Brain microvascular endothelial cell (primary cell): ENCODE data around the gene FZR1.

Experiments used
- DNase-seq: peaks from one replicate; pipeline ENCODE4 v3.0.0-alpha.2; 2020
- H3K27ac ChIP-seq: fragments of 250-450 bp; sonication (Bioruptor Pico); 2 replicates; pipeline ENCODE4 v1.5.1; 2020; ENCODE audit warnings: mild to moderate bottlenecking, moderate library complexity
- H3K27me3 ChIP-seq: fragments of 250-450 bp; sonication (Bioruptor Pico); replicated peaks from 2 replicates; pipeline ENCODE4 v1.5.1; 2020; ENCODE audit warnings: mild to moderate bottlenecking
- H3K36me3 ChIP-seq: fragments of 250-450 bp; sonication (Bioruptor Pico); replicated peaks from 2 replicates; pipeline ENCODE4 v1.5.1; 2020; ENCODE audit warnings: mild to moderate bottlenecking
- H3K4me3 ChIP-seq: 2 replicates; pipeline ENCODE4 v1.5.1; 2011; ENCODE audit warnings: low read depth, mild to moderate bottlenecking, control low read depth, low read length, moderate library complexity
- CTCF ChIP-seq: IDR thresholded peaks from 2 replicates; pipeline ENCODE4 v1.5.1; 2011; ENCODE audit warnings: low read depth, mild to moderate bottlenecking, moderate library complexity, low read length, control low read depth, inconsistent platforms; ENCODE audit errors: missing control alignments
- in situ Hi-C: cut with HindIII; loops from 2 replicates; pipeline ENCODE4 v1.10.0; 2017; ENCODE audit warnings: low sequenced_read_pairs, low pct_ligation_motif_present

The FZR1 gene

GRCh38 chr19:3477951-3478350 lies 28.2 kb upstream of the FZR1 start:
- in situ Hi-C loops, result no loop called here
- H3K36me3 ChIP-seq, result no peaks in the 10 kb centered on the region
- no peak overlapping the region for H3K27ac ChIP-seq
- no peak for TF ChIP-seq CTCF
- H3K4me3 ChIP-seq, result no peak overlapping the region
- peaks cover 3% of the 10 kb centered on the region for H3K27me3 ChIP-seq
- DNase-seq, result no peak

DNA sequence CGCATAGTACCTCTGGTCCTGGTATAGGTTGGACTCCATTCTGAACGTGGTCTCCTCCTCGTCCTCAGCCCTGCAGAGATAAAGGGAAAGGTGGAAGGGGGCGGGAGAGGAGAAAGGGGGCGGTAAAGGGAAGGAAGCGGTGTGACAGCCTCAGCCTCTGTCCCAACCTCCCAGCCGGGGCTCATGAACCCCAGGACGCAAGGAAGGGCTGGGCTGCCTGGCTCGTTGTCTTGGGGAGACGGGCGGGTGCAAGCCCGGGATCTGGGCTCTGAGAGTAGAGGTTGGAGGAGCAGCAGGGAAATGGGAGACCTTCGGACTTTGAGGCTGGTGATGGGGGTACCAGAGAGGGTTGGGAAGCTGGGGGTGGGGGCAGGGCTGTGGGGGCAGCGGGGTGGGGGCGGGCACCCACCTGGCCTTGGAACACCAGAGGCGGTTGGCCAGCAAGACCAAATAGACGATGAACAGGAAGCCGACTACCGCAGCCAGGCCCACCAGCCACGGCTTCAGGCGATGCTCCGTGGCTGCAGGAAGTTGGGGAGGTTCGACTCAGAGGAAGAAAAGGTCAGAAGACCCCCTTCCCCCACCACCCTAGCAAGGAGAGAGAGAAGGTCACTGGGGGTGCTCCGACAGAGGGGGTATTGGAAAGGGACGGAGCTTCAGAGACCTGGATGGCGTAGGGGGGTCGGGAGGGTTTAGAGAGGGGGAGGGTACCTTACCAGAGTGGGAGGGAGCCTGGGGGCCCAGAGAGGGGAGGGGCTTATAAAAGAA lies 27.5 kb upstream of the FZR1 start:
- no peaks in the 10 kb centered on the region for H3K36me3 ChIP-seq
- peaks cover 4% of the 10 kb centered on the region for H3K27me3 ChIP-seq
- in situ Hi-C loops, result no loop called here
- H3K27ac ChIP-seq, result no peak overlapping the region
- H3K4me3 ChIP-seq, result no peak overlapping the region
- no peak for TF ChIP-seq CTCF
- no peak for DNase-seq

DNA sequence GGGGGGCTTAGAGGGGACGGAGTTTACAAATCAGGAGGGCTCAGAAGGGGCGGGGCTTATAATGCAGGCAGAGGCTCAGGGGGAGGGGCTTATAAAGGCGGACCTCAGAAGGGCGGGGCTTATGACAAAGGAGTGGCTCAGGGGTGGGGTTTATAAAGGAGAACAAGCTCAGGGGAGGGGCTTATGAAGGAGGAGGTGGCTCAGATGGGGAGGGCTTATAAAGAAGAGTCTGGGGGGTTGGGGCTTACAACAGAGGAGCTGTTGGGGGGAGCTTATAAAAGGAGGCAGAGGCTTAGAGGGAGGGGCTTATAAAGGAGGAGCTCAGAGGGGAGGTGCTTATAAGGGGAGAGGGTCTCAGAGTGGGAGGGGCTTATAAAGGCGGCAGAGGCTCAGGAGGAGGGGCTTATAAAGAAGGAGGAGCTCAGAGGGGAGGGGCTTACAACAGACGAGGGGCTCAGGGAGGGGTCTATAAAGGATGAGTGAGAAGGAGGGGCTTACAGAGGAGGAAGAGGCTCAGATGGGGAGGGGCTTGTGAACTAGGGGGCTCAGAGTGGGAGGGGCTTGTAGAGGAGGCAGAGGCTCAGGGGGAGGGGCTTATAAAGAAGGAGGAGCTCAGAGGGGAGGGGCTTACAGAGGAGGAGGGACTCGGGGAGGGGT lies 26.8 kb upstream of the FZR1 start:
- H3K4me3 ChIP-seq, result no peak overlapping the region
- no peak for TF ChIP-seq CTCF
- H3K27ac ChIP-seq, result no peak overlapping the region
- in situ Hi-C loops, result no loop called here
- no peaks in the 10 kb centered on the region for H3K36me3 ChIP-seq
- H3K27me3 ChIP-seq, result peaks cover 4% of the 10 kb centered on the region
- no peak for DNase-seq

DNA sequence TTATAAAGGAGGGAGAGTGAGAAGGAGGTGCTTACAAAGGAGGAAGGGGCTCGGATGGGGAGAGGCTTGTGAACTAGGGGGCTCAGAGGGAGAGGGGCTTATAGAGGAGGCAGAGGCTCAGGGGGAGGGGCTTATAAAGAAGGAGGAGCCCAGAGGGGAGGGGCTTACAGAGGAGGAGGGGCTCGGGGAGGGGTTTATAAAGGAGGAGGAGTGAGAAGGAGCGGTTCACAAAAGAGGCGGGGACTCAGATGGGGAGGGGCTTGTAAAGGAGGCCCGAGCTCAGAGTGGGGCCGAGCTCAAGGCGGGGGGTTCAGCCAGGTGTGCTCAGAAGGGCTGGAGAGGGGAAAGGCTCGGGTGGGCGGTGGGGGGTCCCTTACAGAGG lies 26.3 kb upstream of the FZR1 start:
- Histone ChIP-seq H3K36me3 (no peaks in the 10 kb centered on the region), H3K4me3 (no peak overlapping the region), H3K27me3 (peaks cover 4% of the 10 kb centered on the region), H3K27ac (no peak overlapping the region)
- no peak for TF ChIP-seq CTCF
- in situ Hi-C loops, result no loop called here
- DNase-seq, result no peak

DNA sequence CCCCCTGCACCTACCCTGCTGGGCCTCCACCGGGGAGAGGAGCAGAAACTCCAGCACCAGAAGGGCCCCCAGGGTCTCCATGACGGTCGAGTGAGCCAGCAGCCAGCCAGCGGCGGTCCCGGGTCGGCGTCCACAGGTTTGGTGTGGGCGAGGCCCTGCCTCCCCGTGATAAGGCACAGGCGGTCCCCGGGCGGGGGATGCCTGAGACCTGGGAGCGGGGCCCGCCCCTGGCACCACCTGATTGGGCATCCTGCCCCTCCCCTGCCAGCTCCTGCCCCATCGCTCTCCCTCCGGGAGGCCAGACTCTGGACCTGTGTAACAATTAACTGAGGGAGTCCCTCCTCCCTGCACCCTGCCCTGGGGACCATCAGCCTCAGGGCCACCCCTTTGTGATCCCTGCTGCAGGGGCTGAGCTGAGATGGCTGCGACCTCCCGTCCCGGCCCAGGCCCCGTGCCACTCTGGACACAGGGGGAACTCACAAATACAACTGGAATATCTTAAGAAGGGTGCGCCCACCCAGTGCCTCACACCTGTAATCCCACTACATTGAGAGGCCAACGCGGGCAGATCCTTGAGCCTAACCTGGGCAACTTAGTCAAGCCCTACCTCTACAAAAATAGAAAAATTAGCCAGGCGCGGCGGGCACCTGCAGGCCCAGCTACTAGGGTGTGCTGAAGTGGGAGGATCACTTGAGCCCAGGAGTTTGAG lies 25.6 kb upstream of the FZR1 start, which contains the start of gene SMIM24:
Gene SMIM24 (minus strand): TSS at position 143 of the 709 bp plus-strand sequence. CDS start 62 bp downstream, at position 81.
- DNase-seq, result no peak
- no peak for TF ChIP-seq CTCF
- in situ Hi-C loops, result no loop called here
- H3K27ac ChIP-seq, result no peak within 1 kb of the TSS
- peaks cover 4% of the 10 kb centered on the region for H3K27me3 ChIP-seq
- no peaks in the 10 kb centered on the region for H3K36me3 ChIP-seq
- no peak within 1 kb of the TSS for H3K4me3 ChIP-seq
